ENCODE results near the gene RAN.
A peak's percentile ranks its signal among the peaks of the same experiment; 100 is the strongest.
"Not testable (repeated sequence)": the region's sequence is repeated elsewhere in the genome, so short reads cannot be mapped to it uniquely, and the experiment has no call there.

Gene RAN

GRCh38 chr12:130838951-130839769 lies 32.7 kb upstream of the RAN start, which contains the start of gene STX2:
STX2 (minus strand) TSS chr12:130839250; CDS start chr12:130839099, 151 bp downstream.
- DNase-seq (ENCODE audit: extremely low read depth, low read depth) = peak; percentile 36
- TF ChIP-seq CTCF (IDR thresholded peaks at IDR 0.05; ENCODE audit: low read depth, low read length) = peak; percentile 44

GRCh38 chr12:130839770-130840404 lies 32.0 kb upstream of the RAN start:
- DNase-seq (ENCODE audit: extremely low read depth, low read depth) = no peak
- TF ChIP-seq CTCF (IDR thresholded peaks at IDR 0.05; ENCODE audit: low read depth, low read length) = no peak

- no peak for TF ChIP-seq CTCF (IDR thresholded peaks at IDR 0.05; ENCODE audit: low read depth, low read length)
- DNase-seq (ENCODE audit: extremely low read depth, low read depth) = no peak
These were observed 25.5 kb upstream of the RAN start for GRCh38 chr12:130846369-130846768.

- TF ChIP-seq CTCF (IDR thresholded peaks at IDR 0.05; ENCODE audit: low read depth, low read length) = no peak
- no peak for DNase-seq (ENCODE audit: extremely low read depth, low read depth)
These were observed 24.8 kb upstream of the RAN start for GRCh38 chr12:130847112-130847511.

GRCh38 chr12:130848105-130848504 lies 23.8 kb upstream of the RAN start:
- not testable (repeated sequence) for DNase-seq (ENCODE audit: extremely low read depth, low read depth)

GRCh38 chr12:130848785-130849305 lies 23.0 kb upstream of the RAN start:
- DNase-seq (ENCODE audit: extremely low read depth, low read depth) = not testable (repeated sequence)

- no peak for DNase-seq (ENCODE audit: extremely low read depth, low read depth)
- TF ChIP-seq CTCF (IDR thresholded peaks at IDR 0.05; ENCODE audit: low read depth, low read length) = no peak
These were observed 22.1 kb upstream of the RAN start for GRCh38 chr12:130849561-130850417.

Measured in AG09319 (cell line).